ENCODE data around the gene KRTAP29-1.
"Not testable (repeated sequence)": the region's sequence is repeated elsewhere in the genome, so short reads cannot be mapped to it uniquely, and the experiment has no call there.

The KRTAP29-1 gene

GRCh38 chr17:41296846-41297245 is 5.8 kb downstream of the KRTAP29-1 start:
- no peak for DNase-seq

GRCh38 chr17:41294016-41294415 is 8.6 kb downstream of the KRTAP29-1 start:
- DNase-seq: no peak

GRCh38 chr17:41287050-41287449 is 15.6 kb downstream of the KRTAP29-1 start:
- peak; percentile 7 for DNase-seq

- DNase-seq: peak; percentile 48
Observed at GRCh38 chr17:41284546-41284945, 18.1 kb downstream of the KRTAP29-1 start.

GRCh38 chr17:41284043-41284442 is 18.6 kb downstream of the KRTAP29-1 start:
- DNase-seq: no peak

GRCh38 chr17:41278176-41278955 is 24.3 kb downstream of the KRTAP29-1 start:
- DNase-seq: no peak

- not testable (repeated sequence) for DNase-seq
Observed at GRCh38 chr17:41275648-41276190, 26.9 kb downstream of the KRTAP29-1 start, which contains the start of gene KRTAP9-7. Gene KRTAP9-7 (plus strand): TSS chr17:41275698. CDS start chr17:41275698, 0 bp downstream.

- no peak for DNase-seq
Observed at GRCh38 chr17:41271858-41272257, 30.8 kb downstream of the KRTAP29-1 start.

- not testable (repeated sequence) for DNase-seq
Observed at GRCh38 chr17:41271323-41271722, 31.3 kb downstream of the KRTAP29-1 start.

GRCh38 chr17:41267711-41268110 is 34.9 kb downstream of the KRTAP29-1 start:
- DNase-seq: no peak

GRCh38 chr17:41265078-41265477 is 37.6 kb downstream of the KRTAP29-1 start, which contains the start of gene KRTAP9-6:
Gene KRTAP9-6 (plus strand): TSS chr17:41265378. CDS start chr17:41265378, 0 bp downstream.
- DNase-seq: no peak

GRCh38 chr17:41264599-41264998 is 38.1 kb downstream of the KRTAP29-1 start:
- no peak for DNase-seq

- DNase-seq: no peak
Observed at GRCh38 chr17:41263212-41263611, 39.4 kb downstream of the KRTAP29-1 start.

- DNase-seq: no peak
Observed at GRCh38 chr17:41258406-41258805, 44.2 kb downstream of the KRTAP29-1 start.

- no peak for DNase-seq
Observed at GRCh38 chr17:41256291-41256685, 46.4 kb downstream of the KRTAP29-1 start.

GRCh38 chr17:41255381-41256290 is 47.0 kb downstream of the KRTAP29-1 start, which contains the start of gene KRTAP9-9:
Gene KRTAP9-9 (plus strand): TSS chr17:41255384.
- not testable (repeated sequence) for DNase-seq

GRCh38 chr17:41254861-41255260 is 47.8 kb downstream of the KRTAP29-1 start:
- DNase-seq: no peak

All from inflammatory macrophage treated with lipopolysaccharide for 4 hours (primary cell).